HG03025 (cell line): ENCODE measurements around the gene SLC16A7.

Experiments used
- ATAC-seq: cut with Tn5 transposase; IDR thresholded peaks from one replicate; pipeline ENCODE4 v1.9.1; 2021; ENCODE audit warnings: mild to moderate bottlenecking, moderate library complexity; ENCODE audit not compliant: unreplicated experiment, low FRiP score

Gene SLC16A7

GRCh38 chr12:59827767-59828166 lies 231.9 kb downstream of the SLC16A7 start:
- no peak for ATAC-seq

DNA sequence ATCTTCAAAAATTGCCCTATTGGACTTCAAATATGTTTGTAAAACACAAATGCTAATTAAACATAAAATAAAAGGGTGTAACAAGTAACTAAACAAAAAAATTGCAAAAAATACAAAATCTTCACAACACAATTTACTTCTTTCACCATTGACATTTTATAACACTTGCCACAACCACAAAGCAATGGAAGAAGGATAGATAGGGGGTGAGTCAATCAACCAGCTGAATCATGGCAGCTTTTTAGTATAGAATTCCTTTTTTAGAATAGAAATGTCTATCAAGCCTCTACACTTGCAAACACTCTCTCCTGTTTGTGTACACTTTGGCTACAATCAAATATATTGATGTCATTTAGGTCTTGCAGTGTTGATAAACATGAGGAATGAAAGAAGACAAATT lies 232.7 kb downstream of the SLC16A7 start:
- ATAC-seq: no peak

DNA sequence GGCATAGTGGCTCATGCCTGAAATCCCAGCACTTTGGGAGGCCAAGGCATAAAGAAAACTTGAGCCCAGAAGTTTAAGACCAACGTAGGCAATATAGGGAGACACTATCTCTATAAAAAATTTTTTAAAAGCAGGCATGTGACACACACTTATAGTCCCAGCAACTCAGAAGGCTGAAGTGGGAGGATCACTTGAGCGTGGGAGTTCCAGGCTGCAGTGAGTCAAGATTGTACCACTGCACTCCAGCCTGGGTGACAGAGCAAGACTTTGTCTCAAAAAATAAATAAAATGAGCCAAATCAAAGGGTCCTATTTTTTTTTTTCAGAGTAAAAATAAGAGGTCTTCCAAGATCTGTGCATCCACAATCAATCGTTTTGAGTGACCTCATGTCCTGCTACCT lies 237.6 kb downstream of the SLC16A7 start:
- no peak for ATAC-seq

DNA sequence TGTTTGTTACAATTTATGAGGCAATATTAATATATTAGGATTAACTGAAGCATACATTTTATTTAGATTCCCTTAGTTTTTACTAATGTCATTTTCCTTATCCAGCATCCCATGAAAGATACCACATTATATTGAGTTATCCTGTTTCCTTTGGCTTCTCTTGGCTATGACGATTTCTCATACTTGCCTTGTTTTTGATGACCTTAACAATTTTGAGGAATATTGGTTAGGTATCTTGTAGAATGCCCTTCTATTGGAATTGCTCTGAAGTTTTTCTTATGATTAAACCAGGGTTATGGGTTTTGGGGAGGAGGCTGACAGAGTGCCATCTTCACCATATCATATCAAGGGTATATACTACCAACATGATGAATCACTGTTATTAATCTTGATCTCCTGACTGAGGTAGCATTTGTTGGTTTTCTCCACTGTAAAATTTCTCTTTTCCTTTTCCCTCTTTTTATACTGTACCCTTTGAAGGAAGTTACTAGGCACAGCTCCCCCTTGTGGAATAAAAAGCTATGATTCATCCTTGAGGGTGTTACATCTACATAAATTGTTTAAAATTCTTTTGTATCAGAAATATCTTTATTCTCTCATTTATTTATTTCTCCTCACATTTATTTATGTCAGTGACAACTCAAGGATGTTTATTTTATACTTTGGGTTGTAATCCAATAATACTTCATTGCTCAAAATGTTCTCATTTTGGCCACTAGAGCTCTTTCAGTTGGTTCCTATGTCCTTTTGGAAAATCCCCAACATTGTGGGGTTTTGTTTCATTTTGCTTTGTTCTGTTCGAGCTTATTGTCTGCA lies 239.0 kb downstream of the SLC16A7 start:
- no peak for ATAC-seq
